GM21825 (cell line): ENCODE measurements around the gene THSD4.

ENCODE experiments used
- ATAC-seq: cut with Tn5 transposase; IDR thresholded peaks from one replicate; pipeline ENCODE4 v1.9.1; 2021; ENCODE audit warnings: mild to moderate bottlenecking, moderate library complexity; ENCODE audit not compliant: unreplicated experiment

The THSD4 gene

DNA sequence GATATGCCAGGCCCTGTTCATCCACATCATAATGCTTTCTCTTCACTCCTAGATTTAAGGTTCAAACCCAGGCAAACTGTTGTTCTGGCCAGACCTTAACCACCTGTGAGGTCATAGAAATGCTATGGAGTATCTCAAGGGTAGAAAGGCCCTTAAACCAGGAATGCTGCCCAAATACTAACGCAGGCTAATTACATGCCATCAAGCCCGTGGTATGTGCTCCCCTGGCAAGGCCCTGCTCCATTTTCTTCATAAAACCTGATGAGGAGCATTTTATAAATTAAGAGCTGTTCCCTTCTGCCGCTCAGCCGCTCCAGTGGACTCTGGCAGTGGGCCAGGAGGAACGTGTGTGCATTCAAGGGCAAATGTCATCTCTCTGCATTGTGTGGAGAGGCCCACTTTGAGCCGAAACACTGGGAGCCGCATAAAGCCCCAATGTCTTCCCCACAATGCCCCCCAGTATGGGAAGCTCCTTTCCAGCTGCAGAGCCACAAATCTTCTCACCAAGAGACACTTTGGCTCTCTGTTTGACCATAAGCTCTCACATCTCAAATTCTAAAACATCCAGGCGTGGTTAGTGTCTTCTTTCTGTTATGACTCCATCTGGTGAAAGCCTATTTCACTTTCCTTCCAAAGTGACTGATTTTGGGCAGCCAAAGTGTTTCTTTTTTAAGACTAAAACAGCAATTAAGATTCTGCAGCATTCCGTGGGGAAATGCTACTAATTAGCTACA is 484.3 kb downstream of the THSD4 start:
- ATAC-seq = no peak

DNA sequence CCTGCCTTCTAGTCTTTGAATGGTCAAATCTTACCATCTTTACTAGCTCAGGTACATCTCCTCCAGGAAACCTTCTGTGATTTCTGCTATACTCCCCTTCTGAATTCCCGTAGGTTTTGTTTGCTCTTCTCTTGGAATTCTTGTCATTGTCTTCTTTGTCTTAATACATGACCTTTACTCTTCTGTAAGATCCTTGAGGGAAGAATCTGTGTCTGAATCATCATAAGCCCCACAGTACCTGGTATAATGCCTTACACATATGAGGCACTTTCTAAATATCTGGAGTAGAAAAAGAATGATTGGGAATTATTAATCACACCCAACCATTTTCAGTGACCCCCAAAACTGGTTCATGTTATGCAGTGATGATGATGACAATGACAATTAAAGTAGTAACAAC is 485.0 kb downstream of the THSD4 start:
- ATAC-seq = no peak

DNA sequence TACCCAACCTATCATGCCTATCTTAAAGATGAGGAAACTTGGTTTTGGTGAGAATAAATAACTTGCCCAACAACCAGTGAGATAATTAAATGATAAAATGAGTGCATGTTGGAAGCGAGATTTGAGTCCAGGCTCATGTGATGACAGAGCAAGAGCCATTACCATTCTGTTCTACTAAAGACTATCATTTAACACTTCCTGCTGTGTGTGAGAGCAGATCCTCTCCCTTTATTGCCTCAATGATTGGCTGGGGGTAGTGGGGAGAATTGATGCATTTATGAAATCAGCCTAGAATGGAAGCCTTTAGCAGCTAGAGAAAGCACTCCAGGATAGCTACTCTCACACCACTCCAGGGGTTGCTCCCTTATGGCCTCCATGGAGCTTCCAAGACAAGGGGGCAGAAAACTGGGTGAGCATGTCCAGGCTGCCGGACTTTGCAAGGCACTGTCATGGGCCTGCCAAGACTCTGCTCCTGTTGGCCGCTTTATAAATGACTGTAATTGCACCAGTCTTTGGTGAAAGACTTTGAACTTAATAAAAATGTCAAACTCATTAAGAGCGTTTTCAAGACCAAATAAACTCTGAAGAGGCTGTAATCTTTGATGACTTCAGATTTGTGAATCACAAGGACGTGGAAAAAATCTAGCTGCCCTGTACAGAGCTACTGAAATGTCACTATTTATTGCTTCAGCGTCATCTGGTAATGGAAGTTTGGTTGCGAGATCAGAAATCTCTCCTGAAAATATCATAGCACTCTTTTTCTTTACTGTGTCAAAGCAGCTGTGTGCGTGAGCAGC is 486.0 kb downstream of the THSD4 start:
- no peak for ATAC-seq

DNA sequence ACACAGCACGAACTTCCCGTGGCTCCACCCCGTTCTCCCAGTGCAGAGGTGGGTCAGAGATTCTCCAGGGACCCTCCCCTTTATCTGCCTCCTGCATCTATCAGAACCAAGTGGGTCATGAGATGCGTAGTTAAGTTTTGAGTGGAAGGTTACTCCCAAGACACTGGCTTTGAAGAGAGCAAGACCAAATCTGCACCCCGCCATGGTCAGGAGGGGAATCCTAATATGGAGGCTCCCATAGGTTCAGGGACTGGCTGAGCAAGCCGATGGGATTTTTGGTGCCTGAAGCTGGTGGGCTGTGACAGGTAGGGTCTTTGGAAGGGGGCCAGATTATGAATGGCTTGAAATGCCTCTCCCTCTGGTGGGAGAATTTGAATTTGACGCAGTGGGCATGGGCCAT is 488.1 kb downstream of the THSD4 start:
- no peak for ATAC-seq

DNA sequence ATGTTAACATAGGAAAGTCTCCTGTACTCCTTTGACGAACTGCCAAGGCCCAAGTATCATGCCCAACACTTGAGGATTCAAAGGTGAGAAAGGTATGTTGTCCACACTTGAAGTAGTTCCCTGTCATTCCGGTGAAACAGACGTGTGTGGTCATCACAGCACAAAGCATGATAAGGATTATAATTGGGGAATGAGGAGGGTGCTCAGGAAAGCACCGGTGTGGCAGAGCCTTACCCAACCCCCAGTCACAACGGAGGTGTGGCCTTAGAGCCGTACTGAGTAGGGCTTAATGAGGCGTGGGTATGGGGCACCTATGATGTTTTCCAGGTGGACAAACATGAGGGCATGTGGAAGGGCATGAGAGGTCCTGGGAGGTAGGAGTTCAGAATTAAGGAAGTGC is 492.1 kb downstream of the THSD4 start:
- no peak for ATAC-seq

DNA sequence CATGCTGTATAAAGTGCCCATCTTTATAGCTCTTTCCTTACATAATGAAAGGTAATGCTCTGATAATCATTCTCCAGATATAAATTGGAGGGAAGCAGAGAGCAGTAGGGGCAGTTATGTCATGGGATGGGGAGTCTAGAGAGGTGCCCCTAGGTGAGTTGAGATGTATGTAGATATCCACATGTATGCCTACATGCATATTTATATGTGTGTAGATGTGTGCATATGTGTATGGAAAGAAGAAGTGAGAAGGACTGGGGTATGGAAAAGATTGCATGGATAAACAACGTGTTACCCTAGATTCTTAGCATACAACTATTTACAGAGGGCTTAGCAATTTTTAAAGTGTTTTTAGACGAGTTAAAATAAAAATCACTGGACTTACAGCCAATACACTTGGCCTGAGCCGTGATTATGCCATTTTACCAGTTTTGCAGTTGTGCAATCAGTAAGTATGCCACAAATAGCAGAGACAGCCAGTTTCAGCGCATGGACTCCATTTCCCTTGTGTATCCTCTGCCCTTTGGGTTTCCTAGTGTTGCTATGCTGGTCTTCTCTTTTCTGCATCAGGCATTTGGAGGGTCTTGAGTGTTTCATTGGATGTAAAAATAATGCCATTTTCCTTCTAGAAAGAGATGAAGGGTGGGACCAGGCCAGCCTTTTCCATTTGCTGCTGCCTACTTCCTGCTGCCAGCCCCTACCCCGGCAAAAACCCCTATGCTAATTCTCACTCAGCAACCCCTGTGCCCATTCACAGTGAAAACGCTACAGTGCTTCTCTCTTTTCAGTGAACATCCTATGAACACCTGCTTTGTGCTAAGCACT is 495.7 kb downstream of the THSD4 start:
- no peak for ATAC-seq

DNA sequence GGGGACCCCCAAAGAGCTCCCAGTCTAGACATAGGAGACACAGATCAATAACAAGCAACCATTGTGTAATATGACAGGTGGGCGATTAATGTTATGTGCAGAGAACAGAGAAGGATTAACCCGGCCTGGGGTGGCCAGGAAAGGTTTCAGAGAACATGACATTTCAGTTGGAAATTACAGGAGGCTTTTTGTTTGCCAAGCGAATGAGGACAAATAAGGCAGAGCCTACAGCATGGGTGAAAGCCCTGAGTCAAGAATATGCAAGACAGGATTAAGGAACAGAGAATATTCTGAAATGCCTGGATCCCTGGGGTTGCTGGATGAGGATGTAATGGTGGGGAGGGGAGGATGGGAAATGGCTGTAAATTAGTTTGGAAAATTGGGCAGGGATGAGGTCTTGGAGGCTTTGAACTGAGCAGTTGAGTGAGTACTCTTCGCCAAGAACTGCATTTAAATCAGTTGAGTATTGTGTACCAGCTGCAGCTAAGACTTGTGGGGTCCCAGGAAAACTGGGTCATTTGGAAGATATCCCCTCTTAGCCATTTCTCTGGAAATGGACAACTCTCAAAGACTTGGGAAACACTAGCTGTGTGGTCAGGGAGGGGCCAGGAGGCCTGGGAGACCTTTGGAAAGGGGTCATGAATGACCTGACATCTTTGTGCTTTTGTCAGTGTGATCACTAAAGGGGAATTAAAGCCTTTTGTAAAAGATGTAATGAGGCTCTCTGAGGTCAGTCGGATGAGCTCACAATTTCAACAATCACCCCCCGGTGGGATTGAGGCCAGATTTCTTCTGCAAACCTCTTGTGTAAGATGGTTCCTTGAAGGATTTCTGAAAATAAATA is 496.5 kb downstream of the THSD4 start:
- ATAC-seq = no peak

DNA sequence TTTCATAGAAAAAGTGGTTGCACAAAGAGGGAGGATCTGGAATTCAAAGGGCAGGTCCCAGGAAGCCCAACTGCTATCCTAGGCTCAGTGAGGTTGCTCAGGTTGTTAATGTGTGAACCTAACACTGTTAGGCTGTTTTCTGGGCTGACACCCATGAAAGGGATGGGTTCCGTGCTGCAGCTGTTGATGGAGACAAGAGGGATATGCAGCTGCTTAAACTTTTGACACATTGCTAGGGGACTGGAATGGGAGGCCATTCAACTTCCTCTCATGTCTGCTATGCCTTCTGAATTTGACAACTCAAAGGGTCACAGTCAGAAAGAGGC is 497.1 kb downstream of the THSD4 start:
- ATAC-seq = no peak

DNA sequence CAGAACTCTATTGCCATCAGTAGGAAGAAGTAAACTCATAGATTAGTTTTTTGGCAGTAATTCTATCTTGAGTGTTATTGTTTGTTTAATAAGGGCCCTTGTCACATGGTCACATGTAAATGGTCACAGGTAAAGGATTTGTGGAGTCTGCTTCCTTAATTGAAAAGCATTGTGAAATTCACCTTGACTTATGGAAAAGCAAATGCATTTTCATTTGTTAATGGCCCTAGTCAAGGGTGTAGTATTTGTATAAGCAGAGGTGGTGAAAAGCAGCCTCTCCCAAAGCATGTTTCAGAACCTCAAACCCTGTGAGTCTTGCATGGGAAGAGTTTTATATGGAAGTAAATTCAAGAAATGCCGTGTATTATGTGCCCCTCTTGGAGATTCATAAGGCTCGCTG is 497.6 kb downstream of the THSD4 start:
- no peak for ATAC-seq

DNA sequence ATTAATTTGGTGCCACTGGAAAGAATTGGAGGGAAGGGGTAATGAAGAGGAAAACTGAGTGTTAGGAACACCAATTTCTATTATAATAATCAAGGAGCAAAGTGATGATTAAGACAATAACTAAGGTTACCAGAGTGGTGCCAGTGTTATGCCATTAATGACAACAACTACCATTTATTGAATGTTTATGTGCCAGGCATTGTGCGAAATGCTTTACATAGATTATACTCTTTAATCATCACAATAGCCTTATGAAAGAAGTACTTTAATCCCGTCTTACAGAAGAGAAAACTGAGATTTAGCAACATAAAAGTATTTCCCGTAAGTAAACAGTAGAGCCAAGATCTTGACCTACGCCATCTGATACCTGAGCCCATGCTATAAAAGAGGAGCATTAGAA is 507.8 kb downstream of the THSD4 start:
- ATAC-seq = no peak

DNA sequence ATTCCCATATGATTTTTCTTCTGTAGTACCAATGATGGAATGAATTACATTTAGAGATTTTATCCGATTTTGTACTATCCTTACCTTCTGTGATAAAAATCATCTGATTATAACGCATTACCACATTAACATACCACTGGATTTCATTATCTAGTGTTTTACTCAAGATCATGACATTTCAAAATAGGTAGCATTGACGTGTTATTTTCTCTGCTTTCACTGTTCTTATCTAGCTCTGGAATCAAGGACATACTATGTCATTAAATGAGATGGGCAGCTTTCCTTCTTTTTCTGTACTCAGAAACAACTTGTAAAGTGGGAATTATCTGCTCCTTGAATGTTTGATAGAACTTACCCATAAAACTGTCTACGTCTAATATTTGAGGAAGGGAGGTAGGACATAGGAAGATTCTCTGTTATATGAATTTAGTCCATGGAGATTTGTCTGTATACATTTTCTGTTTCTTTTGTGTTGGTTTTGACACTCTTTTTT is 511.4 kb downstream of the THSD4 start:
- ATAC-seq = no peak

DNA sequence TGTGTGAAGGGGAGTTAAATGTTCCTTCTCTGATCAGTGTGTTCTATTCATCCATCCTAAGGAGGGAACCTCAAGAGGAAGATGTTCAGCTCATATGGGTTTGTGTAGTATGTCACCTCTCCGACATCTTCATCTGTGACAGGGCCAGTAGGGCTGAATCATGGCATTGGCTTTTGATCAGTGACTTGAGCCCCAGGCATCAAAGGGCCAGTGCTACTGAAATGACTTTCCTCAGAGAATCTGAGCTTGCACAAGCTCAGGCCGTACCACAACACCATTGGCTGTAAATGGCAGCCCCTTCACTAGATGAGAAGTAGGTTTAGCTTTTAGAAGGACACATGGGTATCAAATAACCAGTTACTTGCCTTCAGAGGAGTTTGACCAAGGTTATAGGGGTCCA is 511.9 kb downstream of the THSD4 start:
- ATAC-seq = no peak

DNA sequence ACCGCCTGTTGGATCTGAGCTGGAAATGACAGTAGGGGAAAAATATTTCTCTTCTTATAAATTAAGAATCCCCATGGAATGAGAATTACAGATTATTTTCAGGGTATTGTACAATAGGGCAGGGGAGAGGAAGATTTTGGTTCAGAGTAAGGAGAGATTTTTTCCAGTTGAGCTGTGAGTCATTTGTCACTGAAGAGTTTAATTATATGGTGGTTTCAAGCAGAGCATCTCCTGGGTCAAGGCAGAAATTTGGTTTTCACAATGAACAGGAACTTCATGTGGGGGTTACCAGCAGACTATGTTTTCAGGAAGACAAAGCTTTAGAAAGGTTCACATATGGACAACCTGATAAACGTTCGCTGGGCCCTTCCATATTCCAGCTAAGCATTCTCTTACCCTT is 512.3 kb downstream of the THSD4 start:
- ATAC-seq = no peak

DNA sequence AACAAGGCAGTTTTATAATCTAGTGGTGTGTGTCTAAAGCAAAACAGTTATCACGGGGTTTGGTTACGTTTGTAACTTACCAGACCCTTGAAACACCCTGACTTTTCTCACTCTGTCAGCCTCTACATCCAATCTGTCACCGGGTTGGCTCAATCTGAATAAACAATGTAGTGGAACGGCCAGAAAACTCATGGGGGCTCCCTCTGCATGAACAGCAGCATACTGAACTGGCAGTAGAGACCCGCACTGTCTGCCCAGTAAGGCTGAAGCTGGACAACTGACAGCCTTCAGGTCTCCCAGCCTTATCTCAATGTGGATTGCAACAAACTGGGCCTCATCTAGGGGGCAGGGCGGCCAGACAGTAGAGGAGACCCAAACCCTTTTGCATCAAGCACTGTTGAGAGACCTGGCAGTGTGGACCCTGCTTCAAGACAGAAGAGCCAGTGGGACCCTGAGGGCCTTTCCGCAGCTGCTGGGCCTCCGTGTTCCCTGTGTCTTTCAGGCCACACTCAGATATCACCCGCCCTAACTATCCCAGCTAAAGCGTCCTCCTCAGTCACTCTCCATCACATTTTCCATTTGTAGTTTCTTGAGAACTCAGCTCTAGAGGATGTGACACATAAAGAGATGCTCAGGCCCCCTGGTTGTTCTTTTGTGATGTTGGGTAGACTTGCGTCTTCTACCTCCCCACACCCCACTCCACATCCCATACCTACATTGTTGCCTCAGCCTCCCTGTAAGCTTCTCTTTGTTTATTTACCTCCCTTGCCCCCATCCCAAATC is 513.9 kb downstream of the THSD4 start:
- ATAC-seq = no peak

DNA sequence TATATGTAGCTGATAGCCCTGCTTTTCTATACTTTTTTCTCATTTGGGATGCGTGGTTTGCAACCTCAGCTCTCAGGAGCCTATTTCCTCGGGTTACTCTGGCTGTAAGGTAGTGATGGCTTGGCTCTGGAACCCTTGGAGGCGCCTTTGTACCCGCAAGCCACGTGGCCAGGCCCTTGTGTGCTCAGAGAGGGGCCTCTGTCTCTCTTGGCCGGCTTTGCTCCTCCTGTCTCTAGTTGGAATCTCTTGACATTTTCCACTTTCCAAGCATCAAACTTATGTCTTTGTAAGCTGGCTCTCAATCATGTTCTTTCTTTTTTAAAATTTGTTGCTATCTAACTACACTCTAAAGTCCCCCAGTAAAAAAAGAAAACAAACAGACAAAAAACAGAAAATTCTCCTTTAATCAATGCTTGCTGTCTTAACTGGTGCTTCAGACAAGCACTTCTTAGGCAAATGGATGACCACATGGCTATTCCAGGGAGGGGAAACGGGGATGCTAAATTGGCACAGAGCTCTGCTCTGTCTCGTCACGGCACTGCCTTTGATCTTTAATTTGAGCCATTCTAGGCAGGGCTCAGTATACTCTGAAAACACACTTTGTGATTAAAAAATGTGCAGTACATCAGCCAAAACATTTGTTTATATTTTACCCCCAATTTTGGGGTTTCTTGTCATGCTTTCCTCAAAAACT is 514.7 kb downstream of the THSD4 start:
- ATAC-seq = no peak

DNA sequence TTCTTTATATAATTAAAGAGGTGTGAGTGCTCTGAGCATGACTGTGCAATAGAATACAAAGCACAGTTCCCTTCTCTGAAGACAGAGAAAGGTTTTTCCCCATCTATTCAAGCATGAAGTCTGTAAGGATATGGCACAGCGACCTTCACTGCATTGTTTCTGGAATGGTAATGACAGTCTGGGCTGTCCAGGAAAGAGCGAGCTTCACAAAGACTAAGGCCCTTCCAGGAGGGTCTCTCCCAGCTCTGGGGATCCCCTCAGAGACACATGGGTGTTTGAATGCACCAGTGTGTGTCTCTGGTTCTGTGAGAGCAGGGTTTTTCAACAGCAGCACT is 515.2 kb downstream of the THSD4 start:
- no peak for ATAC-seq

DNA sequence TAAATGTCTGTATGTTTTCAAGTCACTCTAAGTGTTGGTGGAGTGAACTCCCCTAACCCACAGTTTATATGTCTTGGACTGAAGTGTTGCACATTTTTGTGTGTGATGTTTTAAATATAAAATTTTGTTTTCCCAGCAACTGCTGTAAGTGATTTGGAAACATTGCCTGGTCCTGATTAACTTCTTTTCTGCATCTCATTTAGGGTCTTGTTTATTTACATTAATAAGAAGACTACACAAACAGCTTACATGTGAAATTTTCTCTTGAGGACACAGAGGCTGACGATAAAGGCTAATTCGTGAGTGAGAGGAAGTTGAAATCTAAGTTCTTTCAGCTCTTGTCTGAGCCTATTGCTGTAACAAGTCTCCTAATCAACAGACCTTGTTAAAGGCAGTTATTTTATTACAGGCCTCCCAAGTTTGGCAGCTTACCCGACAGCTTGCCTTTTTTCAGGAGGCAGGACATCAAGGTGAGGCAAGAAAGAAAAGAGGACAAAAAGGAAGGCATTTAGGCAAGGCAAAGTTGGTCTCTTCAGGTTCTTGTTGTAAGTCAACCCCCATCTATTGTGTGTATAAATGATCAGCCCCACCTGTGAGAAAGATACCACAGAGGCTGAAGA is 517.4 kb downstream of the THSD4 start:
- ATAC-seq = no peak

DNA sequence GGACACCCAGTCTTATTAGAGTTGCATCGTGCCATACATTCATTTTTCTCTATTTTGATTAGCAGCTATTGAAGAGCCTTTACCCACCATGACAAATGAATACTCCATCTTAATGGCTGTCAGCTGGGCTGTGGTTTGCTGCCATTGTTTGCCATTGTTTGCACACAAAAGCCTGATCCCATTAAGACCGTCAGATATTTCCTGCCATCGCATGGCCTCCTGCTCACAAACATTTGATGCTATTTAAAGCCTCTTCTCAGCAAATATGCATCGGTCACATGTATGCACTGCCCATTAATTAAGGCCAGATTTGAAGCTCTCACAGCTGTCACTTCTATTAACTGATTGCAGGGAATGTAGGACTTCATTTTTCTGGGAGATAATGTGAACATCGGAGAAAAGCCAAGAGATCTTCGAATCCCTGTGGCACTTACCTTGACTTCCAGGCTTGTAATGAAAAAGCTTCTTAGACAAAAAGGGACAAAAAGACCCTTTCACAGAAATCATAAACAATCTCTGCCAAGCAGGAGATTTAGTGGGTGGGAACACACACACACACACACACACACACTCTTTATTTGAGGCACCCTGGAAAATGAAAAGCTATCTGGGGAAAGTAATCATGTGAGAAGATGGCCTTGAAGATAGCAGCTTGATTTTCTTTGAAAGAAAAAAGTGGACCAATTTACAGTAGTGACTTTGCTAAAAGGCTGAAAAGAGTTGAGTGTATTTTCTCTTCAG is 519.7 kb downstream of the THSD4 start:
- ATAC-seq = no peak
